ENCODE measurements around the gene CYP4F2. TPM values are rescaled to one million over a fixed set of nuclear protein-coding genes. Genes with fewer than 3 reads are reported as not detected.
"Not testable (repeated sequence)": the region's sequence is repeated elsewhere in the genome, so short reads cannot be mapped to it uniquely, and the experiment has no call there.

CYP4F2 gene
- total RNA-seq, 1 donor from 2014 or later, result not detected

DNA sequence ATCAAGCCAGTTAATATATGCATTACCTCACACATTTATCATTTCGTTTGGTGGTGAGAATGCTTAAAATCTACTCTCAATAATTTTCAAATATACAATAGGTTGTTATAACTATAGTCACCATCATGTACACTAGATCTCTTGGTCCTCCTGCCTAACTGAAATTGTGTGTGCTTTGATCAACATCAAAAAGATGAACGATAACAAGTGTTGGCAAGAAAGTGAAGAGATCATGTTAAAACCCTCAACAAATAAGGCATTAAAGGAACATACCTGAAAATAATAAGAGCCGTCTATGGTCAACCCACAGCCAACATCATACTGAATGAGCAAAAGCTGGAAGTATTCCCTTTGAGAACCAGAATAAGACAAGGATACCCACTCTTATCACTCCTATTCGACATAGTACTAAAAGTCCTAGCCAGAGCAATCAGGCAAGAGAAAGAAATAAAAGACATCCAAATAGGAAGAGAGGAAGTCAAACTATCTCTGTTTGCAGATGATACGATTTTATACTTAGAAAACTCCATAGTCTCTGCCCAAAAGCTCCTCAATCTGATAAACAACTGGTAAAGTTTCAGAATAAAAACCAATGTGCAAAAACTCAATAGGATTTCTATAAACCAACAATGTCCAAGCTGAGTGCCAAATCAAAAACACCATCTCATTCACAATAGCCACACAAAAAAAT, 54.5 kb downstream of the CYP4F2 start:
- no peak for ATAC-seq

GRCh38 chr19:15841875-15842569, 55.9 kb downstream of the CYP4F2 start:
- no peak for ATAC-seq

GRCh38 chr19:15840833-15841232, 57.0 kb downstream of the CYP4F2 start:
- no peak for ATAC-seq

- ATAC-seq, result not testable (repeated sequence)
These were observed 58.0 kb downstream of the CYP4F2 start for GRCh38 chr19:15839888-15840287.

GRCh38 chr19:15838351-15838750, 59.5 kb downstream of the CYP4F2 start:
- no peak for ATAC-seq

DNA sequence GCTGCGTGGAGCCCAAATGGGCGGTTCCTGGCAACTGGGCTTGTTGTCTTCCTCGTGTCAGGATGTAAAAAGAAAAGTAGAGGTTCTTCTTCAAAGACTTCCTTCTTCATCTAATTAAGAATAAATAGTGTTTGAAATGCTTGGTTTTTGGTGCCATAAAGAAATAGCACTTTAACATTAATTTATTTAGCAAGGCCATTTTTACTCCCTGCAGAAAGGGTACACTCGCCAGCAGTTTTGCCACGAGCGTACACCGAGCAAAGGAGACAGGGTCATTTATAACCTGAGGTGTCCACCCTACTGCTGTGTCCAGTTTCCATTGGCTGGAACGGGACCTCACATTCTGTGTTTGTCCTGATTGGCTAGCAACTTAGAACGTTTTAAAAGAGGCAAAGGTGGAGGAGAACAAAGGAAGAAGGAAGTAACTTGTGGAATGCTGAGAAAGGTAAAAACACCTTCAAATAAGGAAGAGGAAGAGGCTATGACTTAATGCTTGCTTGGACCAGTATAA, 60.6 kb downstream of the CYP4F2 start:
- peak; percentile 27 for ATAC-seq

- ATAC-seq, result peak; percentile 97
These were observed 61.3 kb downstream of the CYP4F2 start for GRCh38 chr19:15836330-15837220.

DNA sequence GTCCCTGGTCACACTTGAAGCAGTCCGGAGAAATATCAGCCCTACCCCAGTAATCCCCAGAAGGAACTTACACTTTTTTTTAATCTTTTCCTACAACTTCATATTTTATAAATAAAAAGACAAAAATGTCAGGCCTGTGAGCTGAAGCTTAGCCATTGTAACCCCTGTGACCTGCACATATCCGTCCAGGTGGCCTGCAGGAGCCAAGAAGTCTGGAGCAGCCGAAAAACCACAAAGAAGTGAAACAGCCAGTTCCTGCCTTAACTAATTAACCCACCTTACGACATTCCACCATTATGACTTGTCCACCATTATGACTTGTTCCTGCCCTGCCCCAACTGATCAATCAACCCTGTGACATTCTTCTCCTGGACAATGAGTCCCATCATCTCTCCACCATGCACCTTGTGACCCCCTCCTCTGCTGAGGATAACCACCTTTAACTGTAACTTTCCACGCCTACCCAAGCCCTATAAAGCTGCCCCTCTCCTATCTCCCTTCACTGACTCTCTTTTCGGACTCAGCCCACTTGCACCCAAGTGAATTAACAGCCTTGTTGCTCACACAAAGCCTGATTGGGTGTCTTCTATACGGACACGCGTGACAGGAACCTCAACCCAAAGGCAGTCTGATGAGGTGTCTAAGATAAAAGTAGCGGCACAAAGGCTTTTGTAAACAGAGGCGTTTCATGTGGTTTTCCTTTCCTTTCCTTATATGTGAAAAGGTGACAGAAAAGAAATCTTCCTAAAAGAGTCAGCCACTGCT, 62.1 kb downstream of the CYP4F2 start:
- peak; percentile 55 for ATAC-seq

DNA sequence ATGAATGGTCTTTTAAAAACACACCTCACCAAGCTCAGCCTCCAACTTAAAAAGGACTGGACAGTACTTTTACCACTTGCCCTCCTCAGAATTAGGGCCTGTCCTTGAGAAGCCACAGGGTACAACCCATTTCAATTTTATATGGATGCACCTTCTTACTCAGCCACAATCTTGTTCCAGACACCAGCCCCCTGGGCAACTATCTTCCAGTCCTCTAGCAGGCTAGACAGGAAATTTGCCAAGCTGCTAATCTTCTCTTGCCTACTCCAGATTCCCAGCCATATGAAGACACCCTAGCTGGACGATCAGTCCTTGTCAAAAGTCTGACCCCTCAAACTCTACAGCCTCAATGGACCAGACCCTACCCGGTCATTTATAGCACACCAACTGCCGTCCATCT, 63.6 kb downstream of the CYP4F2 start:
- ATAC-seq, result not testable (repeated sequence)

DNA sequence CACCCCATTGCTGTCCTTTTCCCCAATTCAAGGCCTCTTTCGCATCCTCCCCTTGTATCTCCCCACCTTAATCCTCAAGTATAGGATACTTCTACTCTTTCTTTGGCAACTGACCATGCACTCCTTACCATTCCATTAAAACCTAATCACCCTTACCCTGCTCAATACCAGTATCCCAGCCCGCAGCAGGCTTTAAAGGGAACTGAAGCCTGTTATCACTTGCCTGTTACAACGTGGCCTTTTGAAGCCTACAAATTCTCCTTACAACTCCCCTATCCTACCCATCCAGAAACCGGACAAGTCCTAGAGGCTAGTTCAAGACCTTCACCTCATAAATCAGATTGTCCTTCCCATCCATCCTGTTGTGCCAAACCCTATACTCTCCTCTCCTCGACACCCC, 66.2 kb downstream of the CYP4F2 start:
- no peak for ATAC-seq

DNA sequence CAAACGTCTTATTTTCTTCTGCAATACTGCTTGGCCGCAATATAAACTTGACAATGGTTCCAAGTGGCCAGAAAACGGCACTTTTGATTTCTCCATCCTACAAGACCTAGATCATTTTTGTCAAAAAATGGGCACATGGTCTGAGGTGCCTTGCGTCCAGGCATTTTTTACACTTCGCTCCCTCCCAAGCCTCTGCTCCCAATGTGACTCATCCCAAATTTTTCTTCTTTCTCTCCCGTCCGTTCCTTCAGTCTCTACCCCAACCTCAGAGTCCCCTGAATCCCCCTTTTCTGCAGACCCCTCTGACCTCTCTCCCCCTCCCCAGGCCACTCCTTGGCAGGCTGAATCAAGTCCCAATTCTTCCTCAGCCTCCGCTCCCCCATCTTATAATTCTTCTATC, 68.1 kb downstream of the CYP4F2 start:
- no peak for ATAC-seq

GRCh38 chr19:15829306-15829698, 68.6 kb downstream of the CYP4F2 start:
- no peak for ATAC-seq

GRCh38 chr19:15828611-15829305, 69.1 kb downstream of the CYP4F2 start:
- ATAC-seq, result peak; percentile 35

DNA sequence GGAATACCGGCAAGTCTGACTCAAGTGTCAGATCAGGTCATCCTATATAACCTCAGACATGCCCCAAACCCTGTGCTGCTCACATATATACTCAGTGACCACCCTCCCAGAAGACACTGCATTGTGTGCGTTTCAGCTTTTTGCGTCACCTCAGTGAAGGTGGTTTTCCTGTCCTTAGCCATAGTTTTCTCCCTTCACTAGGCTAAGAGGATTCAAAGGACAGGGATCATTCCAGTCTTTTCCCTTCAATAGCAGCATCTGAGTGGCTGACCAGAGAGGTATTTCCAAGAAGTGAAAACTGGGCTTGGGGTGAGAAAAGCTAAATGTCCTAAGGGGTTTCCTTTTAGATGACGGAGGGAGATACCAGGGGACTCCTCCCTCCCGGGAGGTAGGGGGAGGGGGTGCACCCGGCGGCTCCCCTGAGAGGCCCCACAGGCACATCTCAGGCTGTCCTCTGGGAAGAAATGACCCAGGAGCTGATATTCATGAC, 69.7 kb downstream of the CYP4F2 start:
- peak; percentile 69 for ATAC-seq

Other genes starting within 250 kb of the CYP4F2 start
- gene CYP4F12, start 225.0 kb downstream of the CYP4F2 start, total RNA-seq, result 31.5 TPM
- gene OR10H2, start 170.1 kb downstream of the CYP4F2 start, total RNA-seq, result not detected
- gene OR10H3, start 160.1 kb downstream of the CYP4F2 start, total RNA-seq, result not detected
- gene OR10H5, start 110.4 kb downstream of the CYP4F2 start, total RNA-seq, result not detected
- not detected for gene OR10H1, start 82.4 kb downstream of the CYP4F2 start, total RNA-seq
- gene CYP4F11, start 36.5 kb upstream of the CYP4F2 start, total RNA-seq, result 2.7 TPM
- not detected for gene OR10H4, start 50.9 kb upstream of the CYP4F2 start, total RNA-seq
- gene TPM4, start 178.4 kb upstream of the CYP4F2 start, total RNA-seq, result 427 TPM
- gene RAB8A, start 213.8 kb upstream of the CYP4F2 start, total RNA-seq, result 57.9 TPM
- 1.3 TPM for gene HSH2D, start 245.6 kb upstream of the CYP4F2 start, total RNA-seq